NCI-H2227 (cell line): Measurements from ENCODE around the gene SHISAL1.
A peak's percentile ranks its signal among the peaks of the same experiment; 100 is the strongest.

Experiments used
- DNase-seq: peaks from one replicate; lab custom pipeline; 2025; ENCODE audit not compliant: unreplicated experiment; lab: John Stamatoyannopoulos, UW

SHISAL1 gene

DNA sequence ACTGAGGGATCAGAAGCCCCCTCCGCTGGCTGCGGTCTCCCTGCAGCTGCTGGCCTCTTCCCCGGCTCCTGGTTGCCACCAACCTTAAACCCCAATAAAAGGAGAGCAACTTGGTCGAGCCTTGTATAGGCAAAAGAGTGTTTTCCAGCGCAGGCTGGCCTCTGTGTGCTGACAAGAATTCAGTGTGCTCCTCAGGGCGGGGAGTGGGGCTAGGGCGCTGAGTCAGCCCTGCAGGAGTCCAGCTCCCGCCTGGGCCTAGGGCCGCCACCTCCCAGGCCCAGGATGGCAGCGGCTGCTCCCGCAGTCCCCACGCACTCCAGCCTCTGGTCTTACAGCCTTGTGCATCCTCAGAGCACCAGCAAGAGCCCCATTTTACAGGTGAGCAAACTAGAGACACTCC, at the start of gene SHISAL1:
Gene SHISAL1, minus strand, starts transcription at position 186 of the 400 bp plus-strand sequence. CDS start 12,006 bp downstream, outside the sequence.
- no peak for DNase-seq

DNA sequence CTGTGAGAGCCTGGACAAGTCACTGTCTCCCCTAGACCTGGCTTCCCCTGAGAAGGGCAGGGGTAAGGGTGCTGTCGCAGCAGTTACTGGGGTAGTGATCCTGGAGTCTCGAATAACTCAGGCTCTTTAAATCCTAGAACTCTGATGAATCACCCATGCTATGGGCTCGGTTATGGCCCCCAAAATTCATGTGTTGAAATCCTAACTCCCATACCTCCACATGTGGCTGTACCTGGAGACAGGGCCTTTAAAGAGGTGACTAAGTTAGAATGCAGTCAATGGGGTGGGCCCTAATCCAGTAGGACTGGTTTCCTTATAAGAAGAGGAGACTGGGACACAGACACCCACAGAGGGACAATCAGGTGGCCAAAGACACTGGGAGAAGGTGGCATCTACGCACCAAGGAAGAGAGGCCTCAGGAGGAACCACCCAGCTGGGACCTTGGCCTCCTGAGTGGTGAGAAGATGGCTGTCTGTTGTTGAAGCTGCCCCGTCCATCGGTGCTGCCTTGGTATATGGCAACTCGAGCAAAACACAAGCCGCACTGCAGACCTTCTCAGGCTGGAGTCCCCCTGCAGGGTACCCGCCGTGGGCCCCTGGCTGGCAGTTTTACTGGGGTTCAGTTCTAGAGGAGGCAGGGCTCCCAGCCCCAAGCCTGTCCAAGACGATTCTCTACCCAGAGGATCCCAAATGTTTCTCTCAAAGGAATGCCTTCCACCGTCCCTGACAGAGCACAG, 48.8 kb upstream of the SHISAL1 start:
- DNase-seq: no peak

DNA sequence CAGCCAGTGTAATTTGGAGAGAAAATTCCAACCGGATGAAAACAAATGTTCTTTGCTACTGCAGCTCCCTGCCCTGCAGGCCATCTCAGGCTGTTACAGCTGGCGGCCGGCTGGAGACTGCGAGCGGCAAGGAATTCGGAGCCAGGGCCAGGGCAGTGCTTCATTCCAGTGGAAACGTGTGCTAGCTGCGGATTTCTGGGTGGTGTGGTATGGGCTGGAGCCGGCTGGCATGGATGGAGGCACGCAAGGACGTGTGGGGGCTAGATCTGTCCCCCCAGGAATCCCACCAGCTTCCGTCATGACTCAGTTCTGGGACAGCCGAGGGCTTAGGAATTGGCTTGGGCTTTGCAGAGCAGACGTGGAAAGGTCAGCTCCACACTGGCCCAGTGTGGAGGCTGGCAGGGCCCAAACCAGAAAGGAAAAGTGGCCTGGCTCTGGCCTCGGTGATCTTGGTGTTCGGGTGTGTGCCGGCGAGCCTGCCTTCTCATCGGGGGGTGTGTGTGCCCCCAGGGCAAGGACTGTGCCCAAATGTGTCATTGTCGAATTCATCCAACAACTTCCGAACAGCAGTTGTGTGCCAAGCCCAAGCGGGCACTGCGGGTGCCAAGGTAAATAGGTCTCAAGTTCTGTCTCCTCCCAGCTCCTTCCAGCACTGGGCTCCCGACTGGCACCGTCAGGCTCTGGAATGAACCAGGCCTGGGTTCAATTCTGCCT, 48.1 kb upstream of the SHISAL1 start:
- no peak for DNase-seq

DNA sequence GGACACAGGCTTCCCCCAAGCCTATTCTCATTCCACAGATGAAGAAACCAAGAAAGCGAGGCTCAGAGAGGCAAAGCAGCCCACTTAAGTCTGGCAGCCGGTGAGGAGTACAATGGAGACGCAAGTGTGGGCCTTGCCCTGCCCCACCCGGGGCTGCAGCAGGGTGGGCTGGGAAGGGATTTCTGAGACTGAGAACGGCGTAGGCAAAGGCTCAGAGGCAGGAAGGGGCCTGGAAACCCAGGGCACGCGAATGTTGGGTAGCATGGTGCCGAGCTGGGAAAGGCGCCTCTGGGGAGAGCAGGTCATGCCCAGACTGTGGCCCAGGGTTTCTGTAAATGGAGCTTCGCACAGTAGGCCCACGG, 47.5 kb upstream of the SHISAL1 start:
- no peak for DNase-seq

DNA sequence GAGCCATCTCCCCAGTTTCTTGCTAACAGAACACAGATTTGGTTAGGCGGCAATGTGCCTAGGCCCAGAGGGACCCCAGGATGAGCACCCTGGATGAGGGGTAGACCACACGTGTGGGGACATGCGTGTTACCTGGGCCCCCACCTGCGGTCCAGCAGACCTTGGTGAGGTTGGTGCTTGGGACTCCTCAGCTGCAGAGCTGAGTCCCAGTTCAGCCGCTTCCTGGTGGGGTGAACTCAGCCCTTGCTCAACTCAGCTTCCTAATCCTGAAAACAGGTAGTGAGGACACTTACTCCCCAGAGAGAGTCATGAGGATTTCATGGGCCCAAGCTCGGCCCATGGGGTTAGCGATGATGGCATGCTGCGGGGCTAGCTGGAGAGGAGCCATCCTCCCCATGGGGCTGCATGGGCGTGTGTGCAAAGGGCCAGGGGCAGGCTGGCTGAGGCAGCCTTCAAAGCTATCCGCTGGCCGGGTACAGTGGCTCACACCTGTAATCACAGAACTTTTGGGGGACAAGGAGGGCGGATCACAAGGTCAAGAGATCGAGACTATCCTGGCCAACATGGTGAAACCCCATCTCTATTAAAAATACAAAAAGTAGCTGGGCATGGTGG, 46.9 kb upstream of the SHISAL1 start:
- DNase-seq: no peak

DNA sequence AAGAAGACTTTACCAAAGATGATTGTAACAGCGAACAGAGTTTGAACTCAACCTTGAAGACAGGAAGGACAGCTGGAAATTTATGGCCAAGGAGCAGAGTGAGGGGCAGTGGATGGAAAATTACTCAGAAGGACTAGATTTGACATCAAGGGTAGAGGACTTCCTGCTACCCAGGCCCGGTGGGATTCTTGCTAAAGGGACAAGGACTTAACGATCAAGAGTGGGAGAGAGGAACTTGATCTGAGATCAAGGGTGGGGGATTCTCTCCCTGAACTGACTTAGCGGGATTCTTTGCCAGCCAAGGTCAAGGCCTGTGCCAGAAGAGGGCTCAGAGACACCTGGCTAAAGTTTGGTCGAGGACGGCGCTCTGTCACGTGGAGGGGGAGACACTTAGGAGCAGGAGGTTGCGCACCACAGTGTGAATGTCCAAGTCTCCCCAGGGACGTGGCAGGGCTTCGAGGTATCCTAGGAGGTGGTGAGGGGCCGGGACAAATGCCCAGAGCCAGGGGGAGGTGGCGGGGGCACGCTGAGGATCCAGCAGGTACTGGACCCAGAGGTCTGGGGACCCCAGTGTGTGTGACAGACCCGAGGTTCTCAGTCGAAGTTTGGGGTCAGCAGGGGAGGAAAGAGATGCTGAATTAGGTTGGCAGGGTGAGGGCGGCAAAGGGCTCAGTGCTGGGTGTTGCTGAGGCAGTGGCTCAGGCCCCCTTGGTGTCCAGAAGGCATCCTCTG, 46.1 kb upstream of the SHISAL1 start:
- DNase-seq: no peak

DNA sequence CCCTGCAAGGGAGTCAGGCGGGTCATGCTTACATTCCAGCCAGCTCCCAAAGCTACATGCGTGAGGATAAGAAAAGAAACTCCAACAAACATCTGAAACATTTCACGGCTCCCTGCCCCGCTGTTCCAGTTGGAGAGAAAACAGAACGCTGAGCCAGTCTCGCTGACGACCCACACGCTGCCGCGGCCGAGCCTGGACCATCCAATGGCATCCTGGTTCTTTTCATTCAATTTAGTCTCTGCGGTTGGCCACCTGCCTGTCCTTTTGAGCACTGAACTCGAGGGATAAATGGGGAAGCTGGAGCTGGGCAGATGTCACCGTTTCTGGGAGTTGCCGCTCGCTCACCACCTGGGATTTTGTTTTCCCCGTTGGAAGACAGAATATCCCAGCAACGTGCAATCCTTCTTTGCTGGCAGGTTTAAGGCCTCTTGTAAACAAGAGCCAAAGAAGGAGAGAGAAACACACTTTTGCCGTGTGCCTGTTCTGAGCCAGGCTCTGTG, 45.3 kb upstream of the SHISAL1 start:
- no peak for DNase-seq

DNA sequence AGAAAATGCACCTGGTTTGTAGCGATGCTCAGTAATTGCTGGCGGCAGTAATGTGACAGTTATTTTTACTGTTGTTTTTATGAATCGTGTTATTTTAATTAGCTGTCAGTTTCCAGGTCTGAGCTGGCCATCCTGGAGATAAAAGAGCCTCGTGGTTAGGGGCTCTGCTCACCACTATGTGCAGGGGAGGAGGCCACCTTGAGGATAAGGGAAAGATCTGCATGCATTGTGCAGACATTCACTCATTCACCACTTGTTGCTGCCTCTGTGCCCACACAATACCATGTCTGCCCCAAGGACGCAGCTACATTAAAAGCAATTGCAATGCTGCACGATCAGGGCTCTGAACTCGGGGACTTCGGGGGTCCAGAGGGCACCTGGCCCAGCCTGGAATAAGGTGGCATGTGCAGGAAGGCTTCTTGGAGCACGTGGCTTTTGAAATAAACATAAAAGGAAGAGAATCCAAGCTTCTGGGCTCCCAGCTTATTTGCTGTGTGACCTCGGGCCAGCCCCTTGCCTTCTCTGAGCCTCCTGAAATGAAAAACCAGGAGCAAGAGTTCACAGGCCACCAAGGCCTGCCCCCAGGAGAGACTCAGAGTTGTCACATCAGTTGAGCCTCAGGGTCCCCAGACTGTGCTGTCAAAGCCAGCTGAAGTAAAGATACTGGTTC, 44.7 kb upstream of the SHISAL1 start:
- DNase-seq: no peak

DNA sequence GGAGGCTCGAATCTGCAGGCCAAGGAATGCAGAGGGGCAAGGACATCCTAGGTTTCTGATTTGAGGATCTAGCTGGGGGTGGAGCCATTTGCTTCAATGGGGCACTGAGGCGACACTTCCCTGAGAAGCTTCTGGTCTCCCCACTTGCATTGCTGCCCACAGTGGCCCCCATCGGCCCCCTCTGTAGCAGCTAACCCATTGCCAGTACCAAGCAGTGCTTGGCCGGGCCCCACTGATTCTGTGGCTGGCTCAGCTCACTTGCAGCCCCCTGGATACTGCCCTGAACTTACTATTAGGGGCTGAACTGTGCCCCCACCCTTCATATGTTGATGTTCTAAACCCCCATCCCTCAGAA, 42.9 kb upstream of the SHISAL1 start:
- no peak for DNase-seq

DNA sequence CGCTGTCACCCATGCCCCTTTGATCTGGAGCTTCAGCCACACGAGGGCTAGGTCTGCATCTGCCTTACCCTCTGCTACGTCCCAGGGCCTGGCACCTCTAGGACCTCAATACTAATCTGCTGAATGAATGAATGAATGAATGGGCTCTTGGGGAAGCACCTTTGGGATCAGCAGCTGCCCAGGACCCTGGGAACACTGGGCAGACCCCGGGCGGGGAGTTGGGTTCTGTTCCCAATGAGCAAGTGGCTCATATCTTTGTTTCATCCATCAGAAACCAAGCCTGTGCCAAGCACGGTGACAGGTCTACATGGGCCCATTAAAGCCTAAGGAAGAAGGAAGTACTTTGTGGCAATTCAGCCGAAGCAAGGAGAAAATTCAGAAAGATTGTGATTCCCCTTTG, 41.5 kb upstream of the SHISAL1 start:
- no peak for DNase-seq

DNA sequence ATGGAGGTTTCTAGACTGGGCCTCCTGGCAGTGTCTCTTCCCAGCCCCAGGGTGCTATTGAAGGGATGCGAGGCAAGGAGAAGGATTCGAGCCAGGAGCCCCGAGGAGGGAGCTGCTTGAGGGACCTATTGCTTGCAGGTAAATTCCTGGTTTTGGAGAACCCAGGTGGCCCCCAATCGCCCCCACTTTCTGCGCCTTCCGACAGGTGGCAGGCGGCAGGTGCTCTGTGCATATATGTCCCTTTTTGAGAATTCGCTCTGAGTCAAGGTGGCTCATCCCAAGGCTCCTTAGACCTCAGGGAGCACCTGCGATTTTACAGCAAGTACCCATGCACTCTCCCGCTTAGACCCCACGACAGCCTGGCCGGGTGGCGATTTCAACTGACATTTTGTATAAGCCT, 40.3 kb upstream of the SHISAL1 start:
- no peak for DNase-seq

DNA sequence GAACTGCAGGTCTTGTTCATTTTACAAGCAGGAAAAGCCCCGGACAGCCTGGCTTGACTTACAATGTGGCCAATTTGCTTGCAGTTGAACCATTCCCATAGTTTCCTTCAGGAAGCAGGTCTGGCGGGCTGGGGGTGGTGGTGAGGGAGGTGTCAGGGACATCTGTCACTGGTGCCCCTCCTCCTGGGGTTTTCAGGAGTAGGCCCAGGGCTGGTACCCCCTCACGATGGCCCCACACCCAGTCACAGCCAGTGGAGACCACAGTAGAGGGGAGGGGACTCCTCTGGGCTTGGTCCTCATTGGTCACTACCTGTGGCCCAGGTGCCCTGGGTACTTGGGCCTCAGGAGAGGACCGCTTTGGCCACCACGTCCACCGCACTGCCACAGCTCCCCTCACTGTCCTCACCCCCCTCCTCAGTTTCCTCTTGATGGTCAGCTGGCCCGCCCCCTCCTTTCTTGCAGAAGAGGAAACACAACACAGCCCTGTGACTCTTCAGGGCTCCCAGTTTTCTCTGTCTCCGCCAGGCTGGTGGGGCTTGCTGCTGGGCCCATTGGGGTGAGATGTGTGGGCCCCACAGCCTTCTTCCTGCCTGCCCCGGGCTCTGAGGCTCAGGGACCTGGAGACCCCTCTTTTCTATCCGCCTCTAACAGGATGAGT, 39.8 kb upstream of the SHISAL1 start:
- no peak for DNase-seq

DNA sequence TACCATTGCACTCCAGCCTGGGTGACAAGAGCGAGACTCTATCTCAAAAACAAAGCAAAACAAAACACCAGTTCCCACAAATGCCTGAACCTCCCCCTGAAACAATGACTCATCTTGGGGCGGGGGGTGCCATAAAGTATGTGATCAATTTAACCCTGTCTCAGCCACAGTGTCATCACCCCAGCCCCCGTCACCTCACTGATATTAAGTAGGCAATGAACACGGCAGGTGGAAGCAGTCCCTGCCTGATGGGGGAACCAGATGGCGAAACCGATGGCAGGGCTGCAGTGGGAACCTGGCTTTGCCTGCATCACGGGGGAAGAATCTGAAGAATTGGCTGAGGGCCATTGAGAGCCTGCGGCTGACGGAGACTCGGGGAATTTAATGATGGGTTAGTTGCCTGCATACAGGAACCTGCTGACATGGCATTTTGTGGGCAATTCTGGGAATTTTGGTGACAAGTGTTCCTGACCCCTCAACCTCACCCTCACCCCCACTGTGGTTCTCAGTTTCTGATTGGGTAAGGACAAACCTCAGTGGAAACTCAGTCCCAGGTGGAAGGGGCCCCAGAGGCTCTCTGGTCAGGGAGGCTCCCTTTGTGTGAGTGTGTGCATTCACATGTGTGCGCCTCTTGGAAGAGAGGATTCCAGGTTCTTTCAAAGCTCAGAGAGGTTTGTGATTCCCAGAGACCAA, 39.1 kb upstream of the SHISAL1 start:
- peak; percentile 76 for DNase-seq

DNA sequence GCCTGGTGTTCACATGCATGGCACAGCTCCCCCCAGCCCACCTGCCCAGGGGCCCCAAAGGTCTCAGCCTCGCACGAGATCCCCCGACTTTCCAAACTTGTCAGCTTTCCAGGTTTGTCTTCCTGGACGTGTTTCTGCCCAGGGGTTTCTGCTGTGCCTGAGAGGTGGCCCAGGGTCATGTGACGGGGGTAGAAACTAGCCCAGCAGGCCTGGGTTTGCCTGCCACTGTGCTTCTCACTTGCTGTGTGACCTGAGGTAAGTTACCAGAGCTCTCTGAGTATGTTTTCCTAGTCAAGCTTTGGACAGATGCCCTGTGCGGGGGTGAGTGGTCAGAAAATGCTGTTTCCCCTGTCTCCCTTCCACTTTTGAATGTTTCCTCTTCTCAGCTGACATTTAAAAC, 38.3 kb upstream of the SHISAL1 start:
- no peak for DNase-seq

DNA sequence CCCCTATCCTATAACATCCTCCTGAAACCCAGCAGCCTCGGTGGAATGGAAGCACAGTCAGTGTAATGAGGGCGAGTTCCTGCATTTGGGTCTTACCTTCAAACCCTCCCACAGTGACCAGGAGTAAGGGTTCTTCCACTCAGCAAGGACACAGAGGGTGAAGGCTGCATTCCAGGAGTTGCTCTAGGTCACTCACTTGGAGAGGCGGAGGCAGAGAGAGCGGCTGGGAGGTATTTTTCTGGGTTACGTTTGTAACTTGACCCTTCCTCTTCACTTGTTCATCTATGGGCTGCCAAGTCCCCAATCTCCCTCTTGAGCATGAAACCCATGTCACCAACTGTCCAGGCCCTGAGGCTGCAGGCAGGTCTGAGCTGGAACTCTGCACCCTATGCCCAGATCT, 36.8 kb upstream of the SHISAL1 start:
- DNase-seq: no peak

DNA sequence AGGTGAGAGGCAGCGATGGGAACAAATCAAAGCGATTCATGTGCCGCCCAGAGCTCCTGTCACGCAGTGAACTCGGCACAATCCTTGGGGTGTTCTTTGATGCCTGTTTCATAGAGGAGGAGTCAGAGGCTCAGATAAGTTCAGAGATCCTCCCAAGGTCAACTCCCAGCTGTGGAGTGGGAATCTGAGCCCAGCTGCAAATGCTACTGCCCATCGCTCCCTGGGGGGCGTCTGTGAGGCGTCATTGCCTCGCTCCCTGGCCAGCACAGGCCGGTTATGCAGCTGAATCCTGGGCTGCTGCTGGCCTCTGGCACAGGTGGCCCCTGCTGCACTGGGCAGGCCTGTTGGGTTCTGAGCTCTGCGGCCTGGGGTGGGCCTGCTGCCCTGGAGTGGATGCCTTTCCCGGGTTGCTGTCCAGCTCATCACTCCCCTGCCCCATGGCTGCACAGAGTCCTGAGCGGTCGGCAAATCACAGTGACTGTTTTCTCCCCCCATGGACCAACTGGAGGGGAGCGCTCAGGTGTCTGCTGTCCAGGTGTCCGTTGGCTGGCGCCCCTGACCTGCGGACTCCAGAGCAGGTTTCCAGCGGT, 36.3 kb upstream of the SHISAL1 start:
- no peak for DNase-seq

DNA sequence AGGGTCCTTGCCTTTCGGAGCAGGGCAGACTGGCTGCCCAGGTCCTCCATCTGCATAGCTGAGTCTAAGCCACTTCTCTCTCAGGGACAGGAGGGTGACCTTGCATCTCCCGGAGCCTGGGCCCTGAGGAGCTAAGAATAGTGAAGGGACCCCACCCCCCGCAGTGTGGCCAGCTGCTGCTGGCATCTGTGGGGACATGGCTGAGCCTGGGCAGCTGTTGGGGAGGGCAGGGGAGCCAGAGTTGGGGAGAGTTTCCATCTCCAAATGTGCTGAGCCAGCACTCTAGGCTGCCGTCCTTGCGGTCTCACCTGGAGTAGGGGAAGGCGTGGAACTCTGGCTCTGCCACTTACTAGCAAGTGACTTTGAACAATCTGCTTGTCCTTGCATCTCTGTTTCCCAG, 34.8 kb upstream of the SHISAL1 start:
- DNase-seq: no peak

DNA sequence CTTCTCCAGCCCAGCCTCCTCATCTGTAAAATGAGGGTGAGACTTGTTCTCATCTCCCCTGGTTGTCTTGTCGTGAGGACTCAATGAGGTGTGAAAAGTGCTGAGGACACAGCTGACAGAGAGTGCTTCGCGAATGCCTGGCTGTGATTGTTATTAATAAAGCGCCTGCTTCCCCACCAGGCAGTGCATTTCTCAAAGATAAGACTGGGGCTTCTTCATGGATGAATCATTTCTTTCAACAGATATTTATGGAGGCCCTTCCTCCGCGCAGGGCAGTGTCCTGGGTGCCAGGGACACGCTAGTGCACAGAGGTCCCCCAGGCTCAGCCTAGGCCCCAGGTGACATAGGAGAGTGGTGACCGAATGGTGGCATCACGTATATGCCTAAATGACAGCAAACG, 34.3 kb upstream of the SHISAL1 start:
- DNase-seq: no peak

DNA sequence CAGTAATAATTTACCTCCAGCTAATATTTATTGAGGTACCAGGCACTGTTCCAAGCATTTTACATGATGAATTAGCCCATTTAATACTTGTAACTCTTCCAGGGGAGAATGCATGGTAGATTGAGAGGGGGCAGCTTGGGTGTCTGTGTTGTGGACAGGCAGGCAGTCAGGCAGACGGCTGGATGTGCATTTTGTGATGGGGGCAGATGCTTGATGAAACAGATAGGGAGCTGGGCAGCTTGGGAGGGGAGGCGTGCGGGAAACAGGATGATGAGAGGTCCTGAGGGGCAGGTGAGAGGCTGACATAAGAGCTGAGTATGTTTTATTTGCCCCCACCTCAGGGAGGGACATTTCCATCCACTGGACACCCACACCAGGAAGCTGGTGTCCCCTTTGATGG, 33.1 kb upstream of the SHISAL1 start:
- DNase-seq: no peak

DNA sequence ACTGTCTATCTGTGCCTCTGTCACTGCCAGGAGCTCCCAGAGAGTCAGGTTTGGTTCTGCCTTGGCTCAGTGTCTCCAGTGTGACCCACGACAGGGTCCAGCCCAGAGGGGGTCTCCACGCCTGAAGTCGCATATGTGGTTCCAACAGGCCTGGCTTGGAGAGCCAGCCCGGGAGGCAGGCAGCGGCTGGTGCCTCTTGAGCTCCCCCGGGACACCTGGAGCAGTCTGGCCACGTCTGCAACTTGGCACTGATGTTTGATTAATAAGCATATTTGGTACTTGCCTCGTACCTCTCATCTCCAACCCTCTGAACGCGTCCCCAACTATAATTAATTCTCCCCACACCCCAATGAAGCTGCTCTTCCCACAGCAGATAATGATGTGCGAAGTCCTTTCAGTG, 31.7 kb upstream of the SHISAL1 start:
- DNase-seq: no peak
